ENCODE measurements around the gene UNC5B. TPM values are rescaled to one million over a fixed set of nuclear protein-coding genes. Genes with fewer than 3 reads are reported as not detected.

The UNC5B gene
- total RNA-seq, 1 experiment from 2014 or later = 49.6 TPM

GRCh38 chr10:71308985-71309384 lies 96.6 kb downstream of the UNC5B start (continued):
- TF ChIP-seq MLX (CRISPR knock-in tag; IDR thresholded peaks at IDR 0.05) (no peak), ZBTB43 (CRISPR knock-in tag; IDR thresholded peaks at IDR 0.05) (no peak)

- CTCF ChIA-PET = interaction anchor here (0.9 to 1.5 kb wide), 5 partner anchors 8 to 398 kb away, joined by 4 to 6 read pairs (median 5); partner anchors contain the start of gene SLC29A3
- POLR2A ChIA-PET = no interaction called here
- Mint-ChIP-seq H3K4me3 (no peak overlapping the region), H3K36me3 (no peaks in the 10 kb centered on the region), H3K4me1 (peaks cover 9% of the 10 kb centered on the region), H3K27ac (no peak overlapping the region), H3K9me3 (no peaks in the 10 kb centered on the region), H3K27me3 (ENCODE audit: low read depth) (peaks cover 13% of the 10 kb centered on the region)
- no peak for TF ChIP-seq FOXK1 (CRISPR knock-in tag; IDR thresholded peaks at IDR 0.05)
- TF ChIP-seq ESRRA (CRISPR knock-in tag; IDR thresholded peaks at IDR 0.05; ENCODE audit: borderline replicate concordance) = no peak
- TF ChIP-seq CREB1 (CRISPR knock-in tag; IDR thresholded peaks at IDR 0.05) = no peak
- no peak for TF ChIP-seq EMX1 (CRISPR knock-in tag; IDR thresholded peaks at IDR 0.05)
- no peak for TF ChIP-seq ZBTB43 (CRISPR knock-in tag; IDR thresholded peaks at IDR 0.05)
- TF ChIP-seq MLX (CRISPR knock-in tag; IDR thresholded peaks at IDR 0.05) = no peak
- no peak for TF ChIP-seq ZNF671 (CRISPR knock-in tag; IDR thresholded peaks at IDR 0.05)
- TF ChIP-seq NR3C1 (CRISPR knock-in tag; conservative IDR thresholded peaks at IDR 0.05; ENCODE audit: low read depth) = no peak
- no peak for TF ChIP-seq ZNF396 (CRISPR knock-in tag; IDR thresholded peaks at IDR 0.05; ENCODE audit: borderline replicate concordance)
- no peak for TF ChIP-seq ERG (CRISPR knock-in tag; IDR thresholded peaks at IDR 0.05)
- TF ChIP-seq ATF3 (CRISPR knock-in tag; conservative IDR thresholded peaks at IDR 0.05) = no peak
- TF ChIP-seq FOXP4 (CRISPR knock-in tag; IDR thresholded peaks at IDR 0.05) = no peak
- TF ChIP-seq NFE2L1 (CRISPR knock-in tag; IDR thresholded peaks at IDR 0.05) = no peak
- no peak for TF ChIP-seq OVOL2 (CRISPR knock-in tag; IDR thresholded peaks at IDR 0.05; ENCODE audit: borderline replicate concordance)
- DNase-seq (ENCODE audit: low spot score) (no peak), ATAC-seq (no peak)
Measured at GRCh38 chr10:71309919-71310318, 97.5 kb downstream of the UNC5B start.

- DNase-seq (ENCODE audit: low spot score) (no peak), ATAC-seq (no peak)
- no peaks in the 10 kb centered on the region for H3K9me3 Mint-ChIP-seq
- H3K4me1 Mint-ChIP-seq = peaks cover 13% of the 10 kb centered on the region
- H3K4me3 Mint-ChIP-seq = no peak overlapping the region
- POLR2A ChIA-PET = no interaction called here
- H3K27me3 Mint-ChIP-seq (ENCODE audit: low read depth) = peaks cover 13% of the 10 kb centered on the region
- CTCF ChIA-PET = interaction anchor here (1.3 kb wide), 1 partner anchor 174 kb away, joined by 4 read pairs; no protein-coding TSS in a partner anchor
- no peaks in the 10 kb centered on the region for H3K36me3 Mint-ChIP-seq
- no peak overlapping the region for H3K27ac Mint-ChIP-seq
- TF ChIP-seq MLX (CRISPR knock-in tag; IDR thresholded peaks at IDR 0.05) (no peak), FOXK1 (CRISPR knock-in tag; IDR thresholded peaks at IDR 0.05) (no peak), USF2 (CRISPR knock-in tag; IDR thresholded peaks at IDR 0.05) (no peak), SOX15 (CRISPR knock-in tag; IDR thresholded peaks at IDR 0.05) (no peak), MAX (CRISPR knock-in tag; IDR thresholded peaks at IDR 0.05) (no peak), TEAD4 (CRISPR knock-in tag; IDR thresholded peaks at IDR 0.05) (no peak), FOXP1 (CRISPR knock-in tag; IDR thresholded peaks at IDR 0.05; ENCODE audit: borderline replicate concordance) (no peak), GABPB1 (CRISPR knock-in tag; IDR thresholded peaks at IDR 0.05) (no peak), ZBTB43 (CRISPR knock-in tag; IDR thresholded peaks at IDR 0.05) (no peak), ZNF138 (CRISPR knock-in tag; conservative IDR thresholded peaks at IDR 0.05) (no peak)
Measured at GRCh38 chr10:71312220-71312619, 99.8 kb downstream of the UNC5B start.

Data from WTC11 (cell line).